ENCODE data around the gene RNF11.

The RNF11 gene

DNA sequence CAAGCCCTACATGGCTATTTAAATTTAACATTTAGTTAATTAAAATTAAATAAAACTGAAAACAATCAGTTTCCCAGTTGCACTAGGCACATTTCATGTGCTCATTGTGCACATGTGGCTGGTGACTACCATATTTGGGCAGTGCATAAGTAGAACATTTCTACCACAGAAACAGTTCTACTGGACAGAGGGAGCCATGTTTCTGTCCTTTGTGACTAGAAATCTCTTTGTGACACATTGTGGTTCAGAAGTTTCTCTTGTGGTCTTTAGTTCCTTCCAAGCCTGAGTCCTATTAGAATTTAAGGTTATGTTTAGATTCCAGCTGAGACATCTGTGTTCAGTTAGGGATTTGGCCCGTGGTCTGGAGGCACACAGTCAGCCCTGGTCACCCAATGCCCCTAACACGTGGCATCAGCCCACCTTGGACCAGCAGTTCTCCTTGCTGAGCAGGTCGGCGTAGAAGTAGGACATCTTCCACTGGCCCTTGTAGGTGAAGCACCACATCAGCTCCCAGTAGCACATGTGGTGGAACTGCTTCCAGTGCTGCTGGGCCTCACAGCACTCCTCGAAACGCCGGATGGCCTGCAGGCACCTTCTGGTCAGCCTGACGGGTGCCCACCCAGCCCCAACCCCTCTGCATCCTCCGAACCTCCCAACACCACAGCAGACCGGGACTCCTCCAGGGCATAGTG, 65.2 kb downstream of the RNF11 start:
- TF ChIP-seq Cebpa-rat (IDR thresholded peaks at IDR 0.05): no peak
- no peak overlapping the region for H3K27ac ChIP-seq
- H4K20me1 ChIP-seq: no peaks in the 10 kb centered on the region
- no peak overlapping the region for H3K9ac ChIP-seq
- H3K4me3 ChIP-seq: no peak overlapping the region
- H3K4me2 ChIP-seq: peak overlapping the region; percentile 6; the same call in 1 of the 2 replicates
- H3K36me3 ChIP-seq: no peaks in the 10 kb centered on the region
- H3K9me3 ChIP-seq: peaks cover 16% of the 10 kb centered on the region
- peaks cover 13% of the 10 kb centered on the region for H3K4me1 ChIP-seq
- H3K27me3 ChIP-seq: no peaks in the 10 kb centered on the region

DNA sequence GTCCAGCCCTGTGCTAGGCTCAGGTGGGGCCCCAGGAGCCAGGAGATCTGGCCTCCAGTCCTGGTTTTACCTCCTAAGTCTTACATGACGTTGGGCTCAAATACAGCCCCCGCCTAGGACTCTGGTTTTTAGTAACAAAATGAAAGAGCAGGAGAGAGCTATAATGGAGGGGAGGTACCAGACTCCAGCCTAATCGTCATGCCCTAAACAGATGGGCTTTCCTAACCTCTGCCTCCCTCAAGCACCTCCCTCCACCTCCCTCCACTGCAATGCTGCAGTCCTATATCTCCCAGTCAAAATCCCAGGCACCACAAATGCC, 65.7 kb downstream of the RNF11 start:
- Histone ChIP-seq H3K9ac (no peak overlapping the region), H4K20me1 (no peaks in the 10 kb centered on the region), H3K9me3 (peaks cover 16% of the 10 kb centered on the region), H3K27ac (no peak overlapping the region), H3K4me1 (peaks cover 8% of the 10 kb centered on the region), H3K36me3 (no peaks in the 10 kb centered on the region), H3K4me3 (no peak overlapping the region), H3K27me3 (no peaks in the 10 kb centered on the region), H3K4me2 (no peak overlapping the region)
- no peak for TF ChIP-seq Cebpa-rat (IDR thresholded peaks at IDR 0.05)

DNA sequence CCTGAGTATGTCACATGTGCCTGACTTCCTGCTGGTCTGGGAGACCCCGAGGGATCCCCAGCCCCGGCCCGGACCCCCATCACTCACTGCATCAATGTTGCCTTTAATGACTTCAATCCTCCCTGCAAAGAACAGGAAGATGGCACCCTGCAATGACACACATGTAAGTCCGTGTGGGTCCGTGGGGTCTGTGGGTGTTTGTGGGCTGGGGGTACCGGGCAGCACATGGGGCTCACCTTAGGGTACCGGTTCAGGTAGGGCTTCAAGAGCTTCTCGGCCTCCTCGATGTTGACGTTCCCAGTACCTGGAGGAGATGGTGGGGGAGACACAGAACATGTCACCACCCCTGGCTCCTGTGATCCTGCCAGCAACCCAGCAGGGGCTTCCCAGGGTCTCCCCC, 66.2 kb downstream of the RNF11 start:
- no peak overlapping the region for H3K4me2 ChIP-seq
- peaks cover 16% of the 10 kb centered on the region for H3K9me3 ChIP-seq
- no peaks in the 10 kb centered on the region for H4K20me1 ChIP-seq
- TF ChIP-seq Cebpa-rat (IDR thresholded peaks at IDR 0.05): no peak
- no peak overlapping the region for H3K27ac ChIP-seq
- H3K4me3 ChIP-seq: no peak overlapping the region
- H3K9ac ChIP-seq: no peak overlapping the region
- peaks cover 3% of the 10 kb centered on the region; the same call in 1 of the 2 replicates for H3K4me1 ChIP-seq
- H3K27me3 ChIP-seq: no peaks in the 10 kb centered on the region
- no peaks in the 10 kb centered on the region for H3K36me3 ChIP-seq

DNA sequence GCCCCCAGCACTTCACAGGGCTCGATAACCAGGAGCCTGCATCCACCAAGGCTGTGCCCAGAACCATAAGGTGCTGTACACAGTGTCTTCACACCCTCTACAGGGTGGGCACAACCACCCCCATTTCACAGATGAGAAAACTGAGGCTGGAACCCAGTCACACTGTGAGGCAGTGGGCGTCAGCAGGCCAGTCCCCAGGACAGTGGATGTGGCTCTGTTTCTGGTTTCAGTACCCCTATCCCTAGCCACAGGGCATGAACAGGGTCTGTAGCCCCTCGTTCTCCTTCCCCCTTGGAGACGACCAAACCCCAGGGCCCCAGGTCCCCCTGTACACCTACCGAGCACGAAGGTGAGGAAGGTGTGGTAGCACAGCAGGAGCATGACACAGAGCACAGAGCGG, 66.7 kb downstream of the RNF11 start:
- no peaks in the 10 kb centered on the region for H4K20me1 ChIP-seq
- no peak overlapping the region for H3K27ac ChIP-seq
- no peaks in the 10 kb centered on the region for H3K4me1 ChIP-seq
- no peaks in the 10 kb centered on the region for H3K36me3 ChIP-seq
- no peak overlapping the region for H3K4me2 ChIP-seq
- no peaks in the 10 kb centered on the region for H3K27me3 ChIP-seq
- H3K4me3 ChIP-seq: no peak overlapping the region
- no peak overlapping the region for H3K9ac ChIP-seq
- no peak for TF ChIP-seq Cebpa-rat (IDR thresholded peaks at IDR 0.05)
- H3K9me3 ChIP-seq: peaks cover 16% of the 10 kb centered on the region

DNA sequence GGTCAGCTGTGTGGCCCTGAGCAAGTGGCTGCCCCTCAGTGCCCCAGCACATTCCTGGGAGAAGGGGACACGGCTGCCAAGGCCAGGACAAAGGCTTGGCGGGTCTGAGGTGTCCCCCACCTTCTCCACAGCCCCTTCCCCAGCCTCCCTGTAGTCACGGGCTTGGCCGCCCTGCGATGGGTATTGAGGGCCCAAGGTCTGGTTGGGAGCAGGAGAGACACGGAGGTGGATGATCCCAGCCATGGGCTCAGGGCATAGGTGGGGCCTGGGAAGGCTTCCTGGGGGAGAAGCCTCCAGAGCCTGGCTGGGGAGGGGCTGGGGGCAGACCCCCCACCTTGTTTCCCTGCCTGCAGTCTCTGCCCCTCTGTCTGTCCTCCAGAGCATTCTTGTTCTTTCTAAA, 67.2 kb downstream of the RNF11 start:
- H3K9ac ChIP-seq: peak overlapping the region; percentile 7; the same call in 1 of the 2 replicates
- no peaks in the 10 kb centered on the region for H4K20me1 ChIP-seq
- no peaks in the 10 kb centered on the region for H3K27me3 ChIP-seq
- H3K9me3 ChIP-seq: peaks cover 15% of the 10 kb centered on the region
- no peak overlapping the region for H3K4me3 ChIP-seq
- H3K27ac ChIP-seq: no peak overlapping the region
- no peaks in the 10 kb centered on the region for H3K4me1 ChIP-seq
- H3K4me2 ChIP-seq: no peak overlapping the region
- TF ChIP-seq Cebpa-rat (IDR thresholded peaks at IDR 0.05): no peak
- no peaks in the 10 kb centered on the region for H3K36me3 ChIP-seq

DNA sequence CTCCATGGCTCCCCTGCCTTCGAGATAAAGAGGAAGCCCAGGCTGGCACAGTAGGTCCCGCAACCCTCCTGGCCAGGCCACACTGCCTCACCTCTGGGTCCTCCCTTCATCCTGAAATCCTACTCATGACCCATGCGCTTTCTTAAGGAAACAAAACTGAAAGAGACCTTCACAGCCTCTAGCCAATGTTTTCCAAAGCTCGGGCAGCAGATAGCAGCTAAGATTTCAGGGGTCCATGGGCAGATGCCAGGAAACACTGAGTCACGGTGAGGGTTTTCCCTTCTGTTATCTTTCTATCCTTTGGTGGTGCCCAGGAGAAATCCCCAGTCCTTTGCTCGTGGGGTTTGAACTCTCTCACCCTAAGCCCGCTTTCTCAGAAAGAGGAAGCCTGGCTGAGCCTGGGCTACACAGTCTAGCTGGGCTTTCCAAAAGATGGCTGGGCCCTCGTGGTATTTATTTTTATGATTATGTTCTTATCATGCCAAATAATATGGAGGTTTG, 67.7 kb downstream of the RNF11 start:
- H3K4me1 ChIP-seq: no peaks in the 10 kb centered on the region
- no peaks in the 10 kb centered on the region for H4K20me1 ChIP-seq
- H3K9ac ChIP-seq: peak overlapping the region; percentile 7; the same call in 1 of the 2 replicates
- H3K36me3 ChIP-seq: no peaks in the 10 kb centered on the region
- no peaks in the 10 kb centered on the region for H3K27me3 ChIP-seq
- H3K4me2 ChIP-seq: no peak overlapping the region
- no peak overlapping the region for H3K27ac ChIP-seq
- peaks cover 10% of the 10 kb centered on the region for H3K9me3 ChIP-seq
- no peak overlapping the region for H3K4me3 ChIP-seq
- TF ChIP-seq Cebpa-rat (IDR thresholded peaks at IDR 0.05): no peak

DNA sequence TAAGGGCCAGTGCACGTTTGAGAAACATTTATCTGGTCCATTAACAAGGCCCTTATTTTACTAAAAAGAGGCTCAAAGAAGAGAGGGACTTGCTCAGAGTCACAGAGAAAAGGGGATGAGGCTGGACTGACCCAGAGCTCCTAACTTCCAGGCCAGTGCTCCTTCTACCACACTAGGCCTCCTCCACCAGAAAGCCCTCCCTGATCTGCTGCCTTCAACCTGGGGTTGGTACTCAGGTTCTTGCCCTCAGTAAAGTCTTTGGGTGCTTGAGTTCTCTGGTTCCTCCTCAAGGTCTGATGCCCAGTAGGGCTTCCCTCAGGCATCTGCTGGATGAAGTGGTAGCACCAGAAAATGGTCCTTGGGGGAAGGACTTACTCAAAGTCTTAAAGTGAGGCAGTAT, 68.3 kb downstream of the RNF11 start:
- H3K27me3 ChIP-seq: no peaks in the 10 kb centered on the region
- H3K9me3 ChIP-seq: peaks cover 4% of the 10 kb centered on the region; the same call in 1 of the 2 replicates
- no peaks in the 10 kb centered on the region for H3K36me3 ChIP-seq
- no peak overlapping the region for H3K27ac ChIP-seq
- H3K4me3 ChIP-seq: no peak overlapping the region
- no peak overlapping the region for H3K4me2 ChIP-seq
- no peaks in the 10 kb centered on the region for H3K4me1 ChIP-seq
- TF ChIP-seq Cebpa-rat (IDR thresholded peaks at IDR 0.05): no peak
- no peaks in the 10 kb centered on the region for H4K20me1 ChIP-seq
- H3K9ac ChIP-seq: no peak overlapping the region

DNA sequence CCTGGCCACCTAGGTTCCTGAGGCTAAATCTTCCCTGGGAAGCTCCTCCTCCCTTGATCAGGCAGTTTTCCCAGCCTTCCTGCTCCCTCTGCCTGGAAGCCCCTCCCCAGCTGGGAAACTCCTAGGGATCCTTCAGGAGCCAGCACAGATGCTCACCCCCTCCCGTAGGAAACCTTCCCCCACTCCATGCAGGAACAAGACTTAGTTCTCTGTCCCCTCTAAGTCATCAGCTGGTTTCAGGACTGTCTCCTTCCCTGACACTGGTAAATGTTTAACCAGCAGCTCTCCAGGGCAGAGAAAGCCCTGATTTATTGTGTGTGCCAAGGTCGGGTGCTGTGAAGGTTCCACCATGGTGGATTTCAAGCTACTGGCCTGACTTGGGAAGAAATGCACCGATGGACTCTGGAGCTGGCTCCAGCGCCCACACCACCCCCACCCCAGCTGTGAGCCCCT, 69.3 kb downstream of the RNF11 start:
- H4K20me1 ChIP-seq: no peaks in the 10 kb centered on the region
- no peaks in the 10 kb centered on the region for H3K36me3 ChIP-seq
- H3K4me3 ChIP-seq: no peak overlapping the region
- H3K4me1 ChIP-seq: peaks cover under 1% of the 10 kb centered on the region
- H3K27ac ChIP-seq: no peak overlapping the region
- no peak overlapping the region for H3K9ac ChIP-seq
- no peak for TF ChIP-seq Cebpa-rat (IDR thresholded peaks at IDR 0.05)
- no peaks in the 10 kb centered on the region for H3K27me3 ChIP-seq
- no peak overlapping the region for H3K4me2 ChIP-seq
- no peaks in the 10 kb centered on the region for H3K9me3 ChIP-seq

DNA sequence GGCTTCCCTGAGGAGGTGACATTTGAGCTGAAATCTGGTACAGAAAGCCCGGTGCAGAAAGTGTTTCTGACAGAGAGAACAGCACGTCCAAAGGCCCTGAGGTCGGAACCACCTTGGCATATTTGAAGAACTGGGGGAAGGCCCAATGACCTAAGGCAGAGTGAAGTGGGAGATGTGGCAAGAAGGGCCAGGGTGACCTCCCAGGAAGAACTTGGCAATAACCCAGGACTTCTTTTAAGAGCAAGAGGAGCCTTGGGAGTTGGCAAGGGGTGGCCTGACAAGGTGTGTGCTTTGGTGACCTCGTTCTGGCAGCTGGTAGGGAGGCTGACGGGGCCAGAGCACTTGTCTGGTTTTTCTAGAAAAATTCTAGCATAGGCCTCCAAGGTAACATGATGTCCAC, 70.9 kb downstream of the RNF11 start:
- Histone ChIP-seq H3K4me3 (no peak overlapping the region), H3K36me3 (no peaks in the 10 kb centered on the region), H3K9me3 (no peaks in the 10 kb centered on the region), H3K9ac (no peak overlapping the region), H3K27ac (no peak overlapping the region), H4K20me1 (no peaks in the 10 kb centered on the region), H3K4me2 (no peak overlapping the region), H3K27me3 (no peaks in the 10 kb centered on the region), H3K4me1 (peaks cover 14% of the 10 kb centered on the region)
- TF ChIP-seq Cebpa-rat (IDR thresholded peaks at IDR 0.05): no peak

DNA sequence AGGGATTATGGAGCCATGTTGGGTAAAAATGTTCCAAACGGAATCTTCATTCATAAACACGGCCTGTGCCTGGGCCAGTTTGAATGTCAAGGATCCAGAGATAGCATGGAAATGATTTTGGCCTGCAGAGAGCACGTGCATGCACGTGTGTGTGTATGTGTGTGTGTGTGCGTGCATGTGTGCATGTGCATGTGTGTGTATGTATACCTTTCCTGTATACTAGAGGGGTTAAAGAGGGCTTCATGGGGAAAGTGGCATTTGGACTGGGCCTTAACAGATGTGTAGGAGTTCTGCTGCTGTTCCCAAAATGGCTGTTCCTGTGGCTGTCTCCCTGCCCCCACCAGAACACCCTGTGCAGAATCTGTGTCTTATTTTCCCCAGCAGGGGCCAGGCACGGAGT, 72.6 kb downstream of the RNF11 start:
- no peak overlapping the region for H3K4me3 ChIP-seq
- no peak overlapping the region for H3K27ac ChIP-seq
- no peaks in the 10 kb centered on the region for H3K36me3 ChIP-seq
- no peak for TF ChIP-seq Cebpa-rat (IDR thresholded peaks at IDR 0.05)
- no peak overlapping the region for H3K9ac ChIP-seq
- H3K9me3 ChIP-seq: no peaks in the 10 kb centered on the region
- peaks cover 14% of the 10 kb centered on the region for H3K4me1 ChIP-seq
- no peak overlapping the region for H3K4me2 ChIP-seq
- no peaks in the 10 kb centered on the region for H3K27me3 ChIP-seq
- H4K20me1 ChIP-seq: no peaks in the 10 kb centered on the region

All from BLaER1 (cell line).